Measurements from ENCODE around the gene MYRIP.

GRCh38 chr3:39848365-39848764 is 39.0 kb downstream of the MYRIP start:
- TF ChIP-seq, protein P1, sequence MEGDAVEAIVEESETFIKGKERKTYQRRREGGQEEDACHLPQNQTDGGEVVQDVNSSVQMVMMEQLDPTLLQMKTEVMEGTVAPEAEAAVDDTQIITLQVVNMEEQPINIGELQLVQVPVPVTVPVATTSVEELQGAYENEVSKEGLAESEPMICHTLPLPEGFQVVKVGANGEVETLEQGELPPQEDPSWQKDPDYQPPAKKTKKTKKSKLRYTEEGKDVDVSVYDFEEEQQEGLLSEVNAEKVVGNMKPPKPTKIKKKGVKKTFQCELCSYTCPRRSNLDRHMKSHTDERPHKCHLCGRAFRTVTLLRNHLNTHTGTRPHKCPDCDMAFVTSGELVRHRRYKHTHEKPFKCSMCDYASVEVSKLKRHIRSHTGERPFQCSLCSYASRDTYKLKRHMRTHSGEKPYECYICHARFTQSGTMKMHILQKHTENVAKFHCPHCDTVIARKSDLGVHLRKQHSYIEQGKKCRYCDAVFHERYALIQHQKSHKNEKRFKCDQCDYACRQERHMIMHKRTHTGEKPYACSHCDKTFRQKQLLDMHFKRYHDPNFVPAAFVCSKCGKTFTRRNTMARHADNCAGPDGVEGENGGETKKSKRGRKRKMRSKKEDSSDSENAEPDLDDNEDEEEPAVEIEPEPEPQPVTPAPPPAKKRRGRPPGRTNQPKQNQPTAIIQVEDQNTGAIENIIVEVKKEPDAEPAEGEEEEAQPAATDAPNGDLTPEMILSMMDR (IDR thresholded peaks at IDR 0.05) = no peak
- no peak for TF ChIP-seq EP300 (IDR thresholded peaks at IDR 0.05)
